Activated CD4-positive, alpha-beta T cell treated with anti-CD3 and anti-CD28 coated beads, Interleukin-2, amount 50 U/mL, for 24 hours (primary cell): ENCODE measurements around the gene ARSK.
A peak's percentile ranks its signal among the peaks of the same experiment; 100 is the strongest.
"Not testable (repeated sequence)": the region's sequence is repeated elsewhere in the genome, so short reads cannot be mapped to it uniquely, and the experiment has no call there.

Experiments used
- DNase-seq, 2 donors: peaks; one replicate each; pipeline ENCODE4 v3.0.0-alpha.2; 2020; ENCODE audit warnings: low read depth in 1 of 2, low spot score in 1 of 2

The ARSK gene

GRCh38 chr5:95620870-95621838 is 66.3 kb downstream of the ARSK start:
- DNase-seq: peak; percentile 23 to 38

GRCh38 chr5:95621839-95622629 is 67.1 kb downstream of the ARSK start:
- DNase-seq: no peak

- no peak for DNase-seq
Measured at GRCh38 chr5:95623706-95624105, 68.8 kb downstream of the ARSK start.

- no peak for DNase-seq
Measured at GRCh38 chr5:95624368-95624767, 69.5 kb downstream of the ARSK start.

- DNase-seq: no peak
Measured at GRCh38 chr5:95626701-95627100, 71.8 kb downstream of the ARSK start.

GRCh38 chr5:95627971-95628810 is 73.3 kb downstream of the ARSK start:
- no peak for DNase-seq

- no peak for DNase-seq
Measured at GRCh38 chr5:95628933-95629332, 74.0 kb downstream of the ARSK start.

GRCh38 chr5:95630394-95630917 is 75.6 kb downstream of the ARSK start:
- no peak for DNase-seq

GRCh38 chr5:95631255-95631958 is 76.5 kb downstream of the ARSK start:
- DNase-seq: no peak

- DNase-seq: peak; percentile 50 to 78
Measured at GRCh38 chr5:95631991-95632675, 77.2 kb downstream of the ARSK start.

- DNase-seq: not testable (repeated sequence)
Measured at GRCh38 chr5:95632942-95633341, 78.0 kb downstream of the ARSK start.

GRCh38 chr5:95633671-95634070 is 78.8 kb downstream of the ARSK start:
- no peak for DNase-seq

GRCh38 chr5:95634081-95634480 is 79.2 kb downstream of the ARSK start:
- no peak for DNase-seq

GRCh38 chr5:95638632-95639031 is 83.7 kb downstream of the ARSK start:
- DNase-seq: no peak

GRCh38 chr5:95641741-95642220 is 86.9 kb downstream of the ARSK start:
- DNase-seq: no peak

GRCh38 chr5:95643152-95643551 is 88.3 kb downstream of the ARSK start:
- no peak for DNase-seq

- peak in 1 of 2 donors; percentile 48 for DNase-seq
Measured at GRCh38 chr5:95644351-95645042, 89.6 kb downstream of the ARSK start.

- not testable (repeated sequence) for DNase-seq
Measured at GRCh38 chr5:95646226-95646568, 91.3 kb downstream of the ARSK start.
